ENCODE results near the gene OR1M1.

GRCh38 chr19:9060564-9061340 is 26.1 kb upstream of the OR1M1 start:
- TF ChIP-seq, protein P1, sequence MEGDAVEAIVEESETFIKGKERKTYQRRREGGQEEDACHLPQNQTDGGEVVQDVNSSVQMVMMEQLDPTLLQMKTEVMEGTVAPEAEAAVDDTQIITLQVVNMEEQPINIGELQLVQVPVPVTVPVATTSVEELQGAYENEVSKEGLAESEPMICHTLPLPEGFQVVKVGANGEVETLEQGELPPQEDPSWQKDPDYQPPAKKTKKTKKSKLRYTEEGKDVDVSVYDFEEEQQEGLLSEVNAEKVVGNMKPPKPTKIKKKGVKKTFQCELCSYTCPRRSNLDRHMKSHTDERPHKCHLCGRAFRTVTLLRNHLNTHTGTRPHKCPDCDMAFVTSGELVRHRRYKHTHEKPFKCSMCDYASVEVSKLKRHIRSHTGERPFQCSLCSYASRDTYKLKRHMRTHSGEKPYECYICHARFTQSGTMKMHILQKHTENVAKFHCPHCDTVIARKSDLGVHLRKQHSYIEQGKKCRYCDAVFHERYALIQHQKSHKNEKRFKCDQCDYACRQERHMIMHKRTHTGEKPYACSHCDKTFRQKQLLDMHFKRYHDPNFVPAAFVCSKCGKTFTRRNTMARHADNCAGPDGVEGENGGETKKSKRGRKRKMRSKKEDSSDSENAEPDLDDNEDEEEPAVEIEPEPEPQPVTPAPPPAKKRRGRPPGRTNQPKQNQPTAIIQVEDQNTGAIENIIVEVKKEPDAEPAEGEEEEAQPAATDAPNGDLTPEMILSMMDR (IDR thresholded peaks at IDR 0.05), result no peak
- no peak for TF ChIP-seq EZH2 (IDR thresholded peaks at IDR 0.05)

Data from neural progenitor cell (in vitro differentiated cells).